GM23248 (cell line): ENCODE data around the gene DNAJC30.

Source experiments
- EZH2 ChIP-seq: fragments of 200-600 bp; sonication (generic); IDR thresholded peaks from 2 replicates; pipeline ENCODE4 v1.6.1; 2018; ENCODE audit warnings: antibody characterized with exemption, mild to moderate bottlenecking; ENCODE audit not compliant: insufficient read depth, poor library complexity, severe bottlenecking
- EZH2phosphoT487 ChIP-seq: fragments of 200-600 bp; sonication (generic); IDR thresholded peaks from 2 replicates; pipeline ENCODE4 v1.6.1; 2018; ENCODE audit warnings: antibody characterized with exemption, moderate library complexity, mild to moderate bottlenecking, low read depth; ENCODE audit not compliant: insufficient read depth

- TF ChIP-seq EZH2phosphoT487, result no peak
- no peak for TF ChIP-seq EZH2
Measured at GRCh38 chr7:73699370-73700068, 16.3 kb upstream of the DNAJC30 start.
